GM19025 (cell line): Measurements from ENCODE around the gene DDAH1.

Experiments used
- ATAC-seq: cut with Tn5 transposase; IDR thresholded peaks from one replicate; pipeline ENCODE4 v1.9.1; 2021; ENCODE audit warnings: mild to moderate bottlenecking, low read depth, moderate library complexity; ENCODE audit not compliant: unreplicated experiment

DDAH1 gene

GRCh38 chr1:85447006-85447943 is 17.7 kb downstream of the DDAH1 start:
- ATAC-seq = no peak

GRCh38 chr1:85445906-85446305 is 19.1 kb downstream of the DDAH1 start:
- ATAC-seq = no peak

- no peak for ATAC-seq
Observed at GRCh38 chr1:85444381-85444780, 20.6 kb downstream of the DDAH1 start.

- no peak for ATAC-seq
Observed at GRCh38 chr1:85440612-85441011, 24.3 kb downstream of the DDAH1 start.

GRCh38 chr1:85438353-85438752 is 26.6 kb downstream of the DDAH1 start:
- ATAC-seq = no peak

GRCh38 chr1:85437139-85437538 is 27.8 kb downstream of the DDAH1 start:
- no peak for ATAC-seq

GRCh38 chr1:85433096-85433495 is 31.9 kb downstream of the DDAH1 start:
- ATAC-seq = no peak

GRCh38 chr1:85428471-85429089 is 36.4 kb downstream of the DDAH1 start:
- no peak for ATAC-seq

GRCh38 chr1:85427849-85428248 is 37.1 kb downstream of the DDAH1 start:
- no peak for ATAC-seq

GRCh38 chr1:85427331-85427730 is 37.6 kb downstream of the DDAH1 start:
- ATAC-seq = no peak

GRCh38 chr1:85421179-85421578 is 43.8 kb downstream of the DDAH1 start:
- ATAC-seq = no peak

- ATAC-seq = no peak
Observed at GRCh38 chr1:85420199-85420598, 44.8 kb downstream of the DDAH1 start.

- ATAC-seq = no peak
Observed at GRCh38 chr1:85417876-85418275, 47.1 kb downstream of the DDAH1 start.

GRCh38 chr1:85417017-85417416 is 47.9 kb downstream of the DDAH1 start:
- no peak for ATAC-seq

- ATAC-seq = no peak
Observed at GRCh38 chr1:85413169-85413568, 51.8 kb downstream of the DDAH1 start.

- no peak for ATAC-seq
Observed at GRCh38 chr1:85411567-85412305, 53.2 kb downstream of the DDAH1 start.

GRCh38 chr1:85409516-85409915 is 55.4 kb downstream of the DDAH1 start:
- ATAC-seq = no peak

GRCh38 chr1:85407746-85408377 is 57.1 kb downstream of the DDAH1 start:
- no peak for ATAC-seq

- no peak for ATAC-seq
Observed at GRCh38 chr1:85406887-85407533, 57.9 kb downstream of the DDAH1 start.

GRCh38 chr1:85406081-85406480 is 58.9 kb downstream of the DDAH1 start:
- ATAC-seq = no peak
